GM12872 (cell line): ENCODE results near the gene RPS28.

Experiments used
- CTCF ChIP-seq: IDR thresholded peaks from 3 replicates; pipeline ENCODE4 v1.5.1; 2011; ENCODE audit warnings: low read depth, mild to moderate bottlenecking, low read length, moderate library complexity; ENCODE audit not compliant: insufficient read depth

Gene RPS28

DNA sequence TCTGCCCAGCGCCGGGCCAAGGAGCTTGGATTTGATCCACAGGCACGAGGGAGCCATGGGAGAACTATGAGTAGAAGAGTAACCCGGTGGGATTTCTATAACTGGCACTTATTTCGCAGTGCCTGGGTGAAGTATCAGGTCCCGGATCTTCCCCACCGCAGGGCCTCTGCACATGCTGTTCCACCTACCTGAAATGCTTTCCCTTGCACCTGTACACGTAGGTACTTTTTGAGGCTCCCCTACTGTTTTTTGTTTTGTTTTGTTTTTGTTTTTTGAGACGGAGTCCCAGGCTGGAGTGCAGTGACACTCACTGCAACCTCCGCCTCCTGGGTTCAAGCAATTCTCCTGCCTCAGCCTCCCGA lies 22.2 kb downstream of the RPS28 start:
- no peak for TF ChIP-seq CTCF

GRCh38 chr19:8352134-8352827 lies 31.0 kb downstream of the RPS28 start:
- no peak for TF ChIP-seq CTCF

- TF ChIP-seq CTCF: no peak
Observed at GRCh38 chr19:8355631-8356402, 34.5 kb downstream of the RPS28 start.

GRCh38 chr19:8357007-8357521 lies 35.8 kb downstream of the RPS28 start:
- TF ChIP-seq CTCF: no peak

GRCh38 chr19:8358948-8359347 lies 37.7 kb downstream of the RPS28 start:
- TF ChIP-seq CTCF: no peak

- no peak for TF ChIP-seq CTCF
Observed at GRCh38 chr19:8360196-8360595, 38.9 kb downstream of the RPS28 start.

- no peak for TF ChIP-seq CTCF
Observed at GRCh38 chr19:8361921-8362793, 40.9 kb downstream of the RPS28 start.
